Measurements from ENCODE around the gene FRMD3. TPM values are rescaled to one million over a fixed set of nuclear protein-coding genes. Genes with fewer than 3 reads are reported as not detected.
"Not testable (repeated sequence)": the region's sequence is repeated elsewhere in the genome, so short reads cannot be mapped to it uniquely, and the experiment has no call there.

The FRMD3 gene
- total RNA-seq, 1 experiment from 2014 or later = 1.4 TPM

GRCh38 chr9:83520292-83520691 lies 17.9 kb downstream of the FRMD3 start (continued):
- TF ChIP-seq, protein P1, sequence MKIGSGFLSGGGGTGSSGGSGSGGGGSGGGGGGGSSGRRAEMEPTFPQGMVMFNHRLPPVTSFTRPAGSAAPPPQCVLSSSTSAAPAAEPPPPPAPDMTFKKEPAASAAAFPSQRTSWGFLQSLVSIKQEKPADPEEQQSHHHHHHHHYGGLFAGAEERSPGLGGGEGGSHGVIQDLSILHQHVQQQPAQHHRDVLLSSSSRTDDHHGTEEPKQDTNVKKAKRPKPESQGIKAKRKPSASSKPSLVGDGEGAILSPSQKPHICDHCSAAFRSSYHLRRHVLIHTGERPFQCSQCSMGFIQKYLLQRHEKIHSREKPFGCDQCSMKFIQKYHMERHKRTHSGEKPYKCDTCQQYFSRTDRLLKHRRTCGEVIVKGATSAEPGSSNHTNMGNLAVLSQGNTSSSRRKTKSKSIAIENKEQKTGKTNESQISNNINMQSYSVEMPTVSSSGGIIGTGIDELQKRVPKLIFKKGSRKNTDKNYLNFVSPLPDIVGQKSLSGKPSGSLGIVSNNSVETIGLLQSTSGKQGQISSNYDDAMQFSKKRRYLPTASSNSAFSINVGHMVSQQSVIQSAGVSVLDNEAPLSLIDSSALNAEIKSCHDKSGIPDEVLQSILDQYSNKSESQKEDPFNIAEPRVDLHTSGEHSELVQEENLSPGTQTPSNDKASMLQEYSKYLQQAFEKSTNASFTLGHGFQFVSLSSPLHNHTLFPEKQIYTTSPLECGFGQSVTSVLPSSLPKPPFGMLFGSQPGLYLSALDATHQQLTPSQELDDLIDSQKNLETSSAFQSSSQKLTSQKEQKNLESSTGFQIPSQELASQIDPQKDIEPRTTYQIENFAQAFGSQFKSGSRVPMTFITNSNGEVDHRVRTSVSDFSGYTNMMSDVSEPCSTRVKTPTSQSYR (CRISPR knock-in tag; IDR thresholded peaks at IDR 0.05) = no peak
- TF ChIP-seq GABPB1 (CRISPR knock-in tag; IDR thresholded peaks at IDR 0.05) (no peak), SMAD4 (CRISPR knock-in tag; IDR thresholded peaks at IDR 0.05) (no peak), GRHL2 (CRISPR knock-in tag; IDR thresholded peaks at IDR 0.05; ENCODE audit: insufficient replicate concordance, severe bottlenecking) (no peak)

DNA sequence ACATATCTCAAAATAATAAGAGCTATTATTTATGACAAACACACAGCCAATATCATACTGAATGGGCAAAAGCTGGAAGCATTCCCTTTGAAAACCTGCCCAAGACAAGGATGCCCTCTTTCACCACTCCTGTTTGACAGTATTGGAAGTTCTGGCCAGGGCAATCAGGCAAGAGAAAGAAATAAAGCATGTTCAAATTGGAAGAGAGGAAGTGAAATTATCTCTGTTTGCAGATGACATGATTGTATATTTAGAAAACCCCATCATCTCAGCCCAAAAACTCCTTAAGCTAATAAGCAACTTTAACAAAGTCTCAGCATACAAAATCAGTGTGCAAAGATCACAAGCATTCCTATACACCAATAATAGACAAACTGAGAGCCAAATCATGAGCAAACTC lies 20.2 kb downstream of the FRMD3 start:
- peaks cover 31% of the 10 kb centered on the region for H3K9me3 Mint-ChIP-seq
- DNase-seq (ENCODE audit: low spot score); ATAC-seq; H3K4me3 Mint-ChIP-seq; H3K4me1 Mint-ChIP-seq; H3K36me3 Mint-ChIP-seq; H3K27me3 Mint-ChIP-seq (ENCODE audit: low read depth); POLR2A ChIA-PET; CTCF ChIA-PET; H3K27ac Mint-ChIP-seq: not testable (repeated sequence)

DNA sequence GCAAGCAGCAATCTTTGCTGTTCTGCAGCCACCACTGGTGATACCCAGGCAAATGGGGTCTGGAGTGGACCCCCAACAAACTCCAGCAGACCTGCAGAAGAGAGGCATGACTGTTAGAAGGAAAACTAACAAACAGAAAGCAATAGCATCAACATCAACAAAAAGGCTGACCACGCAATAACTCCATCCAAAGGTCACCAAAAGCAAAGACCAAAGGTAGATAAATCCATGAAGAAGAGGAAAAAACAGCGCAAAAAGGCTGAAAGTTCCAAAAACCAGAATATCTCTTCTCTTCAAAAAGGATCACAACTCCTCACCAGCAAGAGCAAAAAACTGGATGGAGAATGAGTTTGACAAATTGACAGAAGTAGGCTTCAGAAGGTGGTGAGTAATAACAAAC lies 23.4 kb downstream of the FRMD3 start:
- ChIA-PET CTCF (interaction anchor here (2.6 kb wide), 1 partner anchor 29 kb away, joined by 6 read pairs; no protein-coding TSS in a partner anchor), POLR2A (no interaction called here)
- Mint-ChIP-seq H3K4me3 (no peak overlapping the region), H3K4me1 (no peaks in the 10 kb centered on the region), H3K36me3 (no peaks in the 10 kb centered on the region), H3K9me3 (peaks cover 32% of the 10 kb centered on the region), H3K27ac (no peak overlapping the region), H3K27me3 (ENCODE audit: low read depth) (peaks cover 3% of the 10 kb centered on the region; the same call in 1 of the 2 replicates)
- DNase-seq (ENCODE audit: low spot score) = no peak
- TF ChIP-seq ZNF232 (CRISPR knock-in tag; IDR thresholded peaks at IDR 0.05) (no peak), ZSCAN18 (CRISPR knock-in tag; IDR thresholded peaks at IDR 0.05) (no peak), ATF2 (CRISPR knock-in tag; IDR thresholded peaks at IDR 0.05; ENCODE audit: borderline replicate concordance, low read depth) (no peak), E2F5 (CRISPR knock-in tag; IDR thresholded peaks at IDR 0.05) (no peak), RORB (CRISPR knock-in tag; IDR thresholded peaks at IDR 0.05) (no peak), ZBTB21 (CRISPR knock-in tag; IDR thresholded peaks at IDR 0.05; ENCODE audit: borderline replicate concordance) (no peak), FOXK1 (CRISPR knock-in tag; IDR thresholded peaks at IDR 0.05) (no peak), NFATC4 (CRISPR knock-in tag; IDR thresholded peaks at IDR 0.05) (no peak), PRRX2 (CRISPR knock-in tag; IDR thresholded peaks at IDR 0.05) (no peak), RELA (CRISPR knock-in tag; IDR thresholded peaks at IDR 0.05; ENCODE audit: borderline replicate concordance) (no peak), MYBL2 (CRISPR knock-in tag; IDR thresholded peaks at IDR 0.05) (no peak), ZNF317 (CRISPR knock-in tag; IDR thresholded peaks at IDR 0.05; ENCODE audit: borderline replicate concordance, low read depth) (no peak), JUN (CRISPR knock-in tag; IDR thresholded peaks at IDR 0.05) (no peak), ZNF671 (CRISPR knock-in tag; IDR thresholded peaks at IDR 0.05) (no peak), SOX15 (CRISPR knock-in tag; IDR thresholded peaks at IDR 0.05) (no peak), CBFB (CRISPR knock-in tag; IDR thresholded peaks at IDR 0.05; ENCODE audit: low read depth) (no peak)
- TF ChIP-seq, protein P2, sequence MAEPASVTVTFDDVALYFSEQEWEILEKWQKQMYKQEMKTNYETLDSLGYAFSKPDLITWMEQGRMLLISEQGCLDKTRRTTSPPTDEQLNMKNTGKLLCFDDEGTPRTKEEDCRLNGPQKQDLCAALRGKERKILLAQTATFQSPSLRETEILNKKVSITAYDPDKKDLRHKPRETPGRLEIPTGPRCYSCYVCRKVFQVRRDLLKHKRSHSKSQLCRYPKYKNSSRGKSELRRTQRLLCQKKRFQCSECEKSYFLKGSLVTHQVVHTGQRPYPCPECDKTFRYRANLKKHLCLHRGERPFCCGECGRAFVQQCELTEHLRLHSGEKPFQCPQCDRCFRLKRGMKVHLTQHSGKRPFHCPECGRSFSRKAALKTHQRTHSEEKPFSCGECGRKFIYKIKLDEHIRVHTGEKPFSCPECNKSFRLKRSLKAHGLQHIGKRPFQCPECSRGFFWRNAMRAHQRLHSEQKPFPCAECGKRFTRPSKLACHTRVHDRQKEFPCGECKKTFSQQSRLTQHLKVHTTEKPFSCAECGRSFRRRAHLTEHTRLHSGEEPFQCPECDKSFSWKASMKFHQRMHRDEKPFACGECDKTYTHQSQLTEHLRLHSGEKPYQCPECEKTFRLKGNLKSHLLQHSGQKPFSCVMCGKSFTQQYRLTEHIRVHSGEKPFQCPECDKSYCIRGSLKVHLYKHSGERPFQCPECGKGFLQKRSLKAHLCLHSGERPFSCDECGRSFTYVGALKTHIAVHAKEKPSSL (CRISPR knock-in tag; conservative IDR thresholded peaks at IDR 0.05) = no peak
- TF ChIP-seq, protein P3, sequence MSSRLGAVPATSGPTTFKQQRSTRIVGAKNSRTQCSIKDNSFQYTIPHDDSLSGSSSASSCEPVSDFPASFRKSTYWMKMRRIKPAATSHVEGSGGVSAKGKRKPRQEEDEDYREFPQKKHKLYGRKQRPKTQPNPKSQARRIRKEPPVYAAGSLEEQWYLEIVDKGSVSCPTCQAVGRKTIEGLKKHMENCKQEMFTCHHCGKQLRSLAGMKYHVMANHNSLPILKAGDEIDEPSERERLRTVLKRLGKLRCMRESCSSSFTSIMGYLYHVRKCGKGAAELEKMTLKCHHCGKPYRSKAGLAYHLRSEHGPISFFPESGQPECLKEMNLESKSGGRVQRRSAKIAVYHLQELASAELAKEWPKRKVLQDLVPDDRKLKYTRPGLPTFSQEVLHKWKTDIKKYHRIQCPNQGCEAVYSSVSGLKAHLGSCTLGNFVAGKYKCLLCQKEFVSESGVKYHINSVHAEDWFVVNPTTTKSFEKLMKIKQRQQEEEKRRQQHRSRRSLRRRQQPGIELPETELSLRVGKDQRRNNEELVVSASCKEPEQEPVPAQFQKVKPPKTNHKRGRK (CRISPR knock-in tag; IDR thresholded peaks at IDR 0.05; ENCODE audit: borderline replicate concordance) = no peak
- ATAC-seq = no peak

All from WTC11 (cell line).